DMS114 treated with DMSO at 0.1 percent for 48 hours (cell line): Measurements from ENCODE around the gene FSCB.
"Not testable (repeated sequence)": the region's sequence is repeated elsewhere in the genome, so short reads cannot be mapped to it uniquely, and the experiment has no call there.

Source experiments
- DNase-seq: peaks from one replicate; lab custom pipeline; 2025; ENCODE audit not compliant: unreplicated experiment; lab: John Stamatoyannopoulos, UW

Gene FSCB, protein sequence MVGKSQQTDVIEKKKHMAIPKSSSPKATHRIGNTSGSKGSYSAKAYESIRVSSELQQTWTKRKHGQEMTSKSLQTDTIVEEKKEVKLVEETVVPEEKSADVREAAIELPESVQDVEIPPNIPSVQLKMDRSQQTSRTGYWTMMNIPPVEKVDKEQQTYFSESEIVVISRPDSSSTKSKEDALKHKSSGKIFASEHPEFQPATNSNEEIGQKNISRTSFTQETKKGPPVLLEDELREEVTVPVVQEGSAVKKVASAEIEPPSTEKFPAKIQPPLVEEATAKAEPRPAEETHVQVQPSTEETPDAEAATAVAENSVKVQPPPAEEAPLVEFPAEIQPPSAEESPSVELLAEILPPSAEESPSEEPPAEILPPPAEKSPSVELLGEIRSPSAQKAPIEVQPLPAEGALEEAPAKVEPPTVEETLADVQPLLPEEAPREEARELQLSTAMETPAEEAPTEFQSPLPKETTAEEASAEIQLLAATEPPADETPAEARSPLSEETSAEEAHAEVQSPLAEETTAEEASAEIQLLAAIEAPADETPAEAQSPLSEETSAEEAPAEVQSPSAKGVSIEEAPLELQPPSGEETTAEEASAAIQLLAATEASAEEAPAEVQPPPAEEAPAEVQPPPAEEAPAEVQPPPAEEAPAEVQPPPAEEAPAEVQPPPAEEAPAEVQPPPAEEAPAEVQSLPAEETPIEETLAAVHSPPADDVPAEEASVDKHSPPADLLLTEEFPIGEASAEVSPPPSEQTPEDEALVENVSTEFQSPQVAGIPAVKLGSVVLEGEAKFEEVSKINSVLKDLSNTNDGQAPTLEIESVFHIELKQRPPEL

DNA sequence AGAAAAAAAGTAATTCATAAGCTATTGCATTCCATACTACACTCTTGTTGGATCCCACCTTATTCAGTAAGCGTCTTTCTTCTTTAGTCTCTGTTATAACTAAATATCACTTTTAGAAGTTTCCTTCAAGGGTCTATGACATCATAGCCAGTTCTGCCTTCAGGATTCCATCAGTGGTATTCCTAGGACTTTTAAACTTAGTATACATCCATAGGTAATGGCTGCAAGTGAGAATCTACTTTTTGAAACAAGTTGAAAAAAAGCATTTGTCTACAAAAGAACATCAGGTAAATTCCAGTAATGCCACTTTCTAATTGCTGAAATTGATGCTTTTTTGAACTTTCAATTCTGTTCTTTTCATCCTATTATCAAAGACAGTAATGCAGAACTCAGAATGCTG lies at the start of gene FSCB:
FSCB (minus strand) TSS at position 101 of the 400 bp plus-strand sequence. CDS start 296 bp downstream, outside the sequence.
- DNase-seq = no peak

DNA sequence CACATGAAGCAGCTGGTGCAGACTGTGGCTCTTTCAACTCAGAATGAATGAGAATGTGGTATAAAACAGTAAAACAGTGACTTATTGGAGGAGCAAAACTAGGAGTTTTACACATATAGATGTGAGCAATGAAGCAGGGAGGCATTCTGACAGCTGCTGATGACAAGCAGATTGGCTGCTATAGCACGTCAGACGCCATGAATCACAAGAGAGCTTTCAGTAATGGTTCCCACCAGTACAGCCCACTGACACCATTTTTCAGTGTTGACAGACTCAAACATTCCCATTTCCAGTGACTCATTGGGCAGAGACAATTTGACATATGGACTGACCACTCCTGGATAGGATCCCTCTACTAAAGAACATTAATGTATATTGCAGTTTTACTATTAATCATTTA lies 24.6 kb upstream of the FSCB start:
- no peak for DNase-seq

DNA sequence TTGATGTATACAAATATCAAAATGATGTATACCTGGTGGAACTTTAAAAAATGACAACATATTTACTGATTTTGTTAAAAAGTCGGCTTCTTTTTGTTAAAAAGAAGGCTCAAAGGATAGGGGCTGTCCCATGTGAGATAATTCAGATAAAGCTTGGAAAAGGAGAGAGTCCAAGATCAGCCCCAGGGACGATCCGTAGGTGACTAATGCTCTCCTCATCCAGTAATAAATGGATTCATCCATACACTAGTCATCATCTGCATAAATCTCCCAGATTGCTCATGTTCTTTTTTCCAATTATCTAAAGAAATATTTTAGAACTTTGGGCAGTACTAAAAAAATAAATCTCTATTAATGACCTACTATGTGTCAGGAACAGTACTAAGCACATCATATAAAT lies 23.4 kb upstream of the FSCB start:
- DNase-seq = no peak

DNA sequence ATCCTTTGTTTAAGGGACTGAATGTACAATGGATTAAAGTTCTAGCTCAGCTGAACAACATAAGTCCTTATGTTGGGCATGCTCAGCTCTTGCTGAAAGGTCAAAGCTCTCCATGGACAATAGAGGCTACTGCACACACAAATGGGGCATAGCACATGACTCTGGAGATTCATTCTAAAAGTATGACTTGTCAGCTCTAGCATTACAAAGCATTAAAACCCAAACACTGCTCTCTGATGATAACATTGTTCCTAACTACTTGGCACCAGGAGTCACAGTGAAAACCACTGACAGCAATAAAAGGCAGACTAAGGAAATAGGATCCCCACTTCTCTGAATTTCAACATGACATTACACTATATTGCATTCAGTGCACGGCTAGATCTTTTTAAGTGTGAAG lies 21.9 kb upstream of the FSCB start:
- no peak for DNase-seq

DNA sequence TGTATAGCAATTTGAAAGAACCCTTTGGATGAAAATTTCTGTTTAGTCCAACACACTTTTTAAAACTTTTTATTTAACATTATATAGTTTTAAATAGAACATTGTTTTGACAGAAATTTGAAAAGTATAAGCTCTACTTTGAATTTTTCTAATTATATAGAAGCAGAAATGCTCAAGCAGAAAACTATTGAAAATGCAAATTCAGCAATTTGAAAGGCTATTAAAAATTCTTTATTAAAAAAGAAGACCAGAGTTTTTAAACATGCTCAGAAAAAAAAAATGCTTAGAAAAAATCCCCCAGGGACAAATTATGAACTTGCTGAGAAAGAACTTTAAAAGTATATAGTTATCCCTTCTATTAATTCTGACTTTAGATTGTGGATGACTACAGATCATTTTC lies 21.1 kb upstream of the FSCB start:
- no peak for DNase-seq

DNA sequence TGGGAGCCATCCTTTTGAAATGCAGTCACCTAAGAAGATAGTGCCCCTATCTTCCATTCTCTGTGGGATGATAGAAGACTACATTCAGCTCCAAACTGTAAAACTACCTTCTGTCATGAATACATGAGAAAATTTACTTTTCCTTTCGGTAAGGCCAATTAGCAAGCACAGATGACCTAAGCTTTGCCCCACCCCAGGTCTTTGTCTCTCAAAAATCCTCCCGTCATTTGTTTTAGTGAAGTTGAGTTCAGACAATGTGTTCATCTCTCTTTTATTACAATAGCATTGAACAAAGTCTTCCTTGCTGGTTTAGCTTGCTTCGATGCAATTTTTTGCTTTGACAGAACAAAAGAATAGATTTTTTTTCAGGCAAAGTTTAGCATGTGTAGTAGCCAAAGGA lies 18.2 kb upstream of the FSCB start:
- no peak for DNase-seq

DNA sequence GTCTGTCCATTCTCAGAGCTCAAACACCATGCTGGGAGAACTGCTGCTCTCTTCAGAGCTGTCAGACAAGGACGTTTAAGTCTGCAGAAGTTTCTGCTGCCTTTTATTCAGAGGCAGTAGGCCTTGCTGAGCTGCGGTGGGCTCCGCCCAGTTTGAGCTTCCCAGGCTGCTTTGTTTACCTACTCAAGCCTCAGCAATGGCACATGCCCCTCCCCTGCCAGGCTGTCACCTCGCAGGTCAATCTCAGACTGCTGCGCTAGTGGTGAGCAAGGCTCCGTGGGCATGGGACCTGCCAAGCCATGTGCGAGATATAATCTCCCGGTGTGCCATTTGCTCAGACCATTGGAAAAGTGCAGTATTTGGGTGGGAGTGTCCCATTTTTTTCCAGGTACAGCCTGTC lies 8.6 kb upstream of the FSCB start:
- DNase-seq = not testable (repeated sequence)

DNA sequence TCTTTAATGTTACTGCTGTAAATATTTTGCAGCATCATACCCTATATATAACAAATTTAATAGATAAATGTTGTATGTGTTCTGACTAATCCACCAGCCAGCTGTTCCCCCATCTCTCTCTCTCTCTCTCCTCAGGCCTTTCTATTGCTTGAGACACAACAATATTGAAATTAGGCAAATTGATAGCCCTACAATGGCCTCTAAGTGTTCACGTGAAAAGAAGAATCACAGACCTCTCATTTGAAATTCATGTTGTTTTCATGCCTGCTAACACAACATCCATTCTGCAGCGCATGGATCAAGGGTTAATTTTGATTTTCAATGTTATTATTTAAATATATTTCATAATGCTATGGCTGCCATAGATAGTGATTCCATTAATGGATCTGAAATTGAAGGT lies 1.8 kb upstream of the FSCB start:
- no peak for DNase-seq

DNA sequence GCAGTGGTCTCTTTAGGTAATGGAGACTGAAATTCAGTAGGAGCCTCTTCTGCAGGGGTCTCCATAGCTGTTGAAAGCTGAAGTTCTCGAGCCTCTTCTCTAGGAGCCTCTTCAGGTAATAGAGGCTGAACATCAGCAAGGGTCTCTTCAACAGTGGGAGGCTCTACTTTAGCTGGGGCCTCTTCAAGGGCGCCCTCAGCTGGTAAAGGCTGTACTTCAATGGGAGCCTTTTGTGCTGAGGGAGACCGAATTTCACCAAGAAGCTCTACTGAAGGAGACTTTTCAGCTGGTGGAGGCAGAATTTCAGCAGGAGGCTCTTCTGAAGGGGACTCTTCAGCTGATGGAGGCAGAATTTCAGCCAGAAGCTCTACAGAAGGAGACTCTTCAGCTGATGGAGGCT lies 1.5 kb downstream of the FSCB start:
- DNase-seq = no peak

DNA sequence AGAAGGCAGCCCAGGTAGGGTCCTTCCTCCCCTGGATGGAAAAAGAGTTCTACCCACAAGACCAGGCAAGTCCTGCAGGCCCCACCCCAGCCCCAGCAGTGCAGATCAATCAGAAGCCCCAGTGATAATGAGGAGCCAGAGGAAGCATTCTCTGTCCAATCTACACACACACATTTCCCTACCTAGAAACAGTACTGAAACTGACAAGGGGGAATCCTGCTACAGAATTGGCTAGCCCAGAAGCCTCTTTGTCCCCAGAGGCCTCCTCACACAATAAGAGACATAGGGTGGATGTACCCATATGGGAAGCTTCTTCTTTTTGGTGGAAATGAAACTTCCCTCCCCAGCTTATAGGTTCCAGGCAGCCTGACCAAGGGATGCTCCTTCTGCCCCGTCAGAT lies 9.9 kb downstream of the FSCB start:
- DNase-seq = no peak

DNA sequence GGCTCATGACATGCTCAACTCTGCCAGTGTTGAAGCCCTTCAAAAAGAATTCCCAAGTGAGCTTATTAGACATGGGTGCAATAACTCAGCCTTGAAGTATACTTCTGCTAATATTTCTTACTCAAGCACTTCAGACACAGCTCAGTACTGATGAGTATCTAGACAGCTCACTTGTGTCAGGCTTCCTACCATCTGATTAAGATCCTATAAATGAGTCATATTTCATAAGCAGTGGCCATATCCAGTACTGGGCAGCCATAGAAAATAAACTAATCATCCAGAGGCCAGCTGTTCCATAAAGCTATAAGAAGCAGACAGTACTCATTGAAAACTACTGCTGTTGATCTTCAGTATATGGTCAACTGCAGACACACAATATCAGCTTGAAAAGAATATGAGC lies 12.9 kb downstream of the FSCB start:
- no peak for DNase-seq

DNA sequence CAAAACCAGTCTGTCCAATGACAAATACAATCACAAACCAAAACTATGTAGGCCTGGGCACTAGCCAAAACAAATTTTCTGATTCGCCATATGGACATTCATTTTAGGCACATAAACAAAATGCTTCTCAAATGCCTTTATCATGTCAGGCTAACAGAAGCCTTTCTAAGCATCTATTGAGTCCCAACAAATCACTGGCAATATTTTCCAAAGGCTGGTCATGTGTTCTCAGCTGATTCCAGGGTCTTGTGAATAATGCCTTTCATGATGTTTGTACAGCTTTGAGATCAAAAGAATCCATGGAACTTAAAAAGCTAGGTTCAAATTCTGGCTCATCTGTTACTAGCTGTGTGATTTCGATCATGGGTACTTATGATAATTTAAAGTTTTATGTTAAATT lies 16.1 kb downstream of the FSCB start:
- no peak for DNase-seq

DNA sequence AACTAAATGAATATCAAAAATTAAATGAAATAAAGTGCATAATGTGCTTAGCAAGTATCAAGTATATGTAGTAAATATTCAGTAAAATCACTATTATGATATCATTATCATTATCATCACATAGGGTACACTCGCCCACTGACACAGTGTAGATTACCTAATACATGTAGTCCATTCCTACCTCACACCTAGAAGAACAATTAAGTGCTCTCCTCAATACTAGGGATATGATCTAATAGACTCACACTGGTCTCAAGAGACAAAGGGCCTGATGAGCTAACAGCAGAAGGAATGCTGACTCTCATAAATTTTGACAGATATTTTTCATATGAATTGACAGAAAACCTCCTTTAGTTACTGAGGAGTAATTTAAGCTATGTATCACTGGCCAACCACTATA lies 29.1 kb downstream of the FSCB start:
- DNase-seq = no peak

DNA sequence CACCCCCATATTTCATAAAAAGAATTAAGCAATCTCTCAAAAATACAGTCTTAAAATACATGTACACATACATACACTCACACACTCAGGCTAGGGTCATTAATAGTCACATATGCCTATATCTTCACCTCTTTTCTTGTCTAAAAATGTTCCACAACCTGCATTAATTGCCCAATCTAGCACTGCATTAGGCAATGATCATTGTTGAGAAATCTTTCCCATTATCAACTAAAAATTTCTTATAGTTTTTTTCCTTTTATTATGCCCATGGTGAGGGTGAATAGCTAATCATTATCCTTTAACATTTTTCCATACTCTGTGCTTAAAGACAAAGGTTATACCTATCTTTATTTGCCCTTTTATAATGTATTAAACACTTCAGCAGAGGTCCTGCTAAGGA lies 38.3 kb downstream of the FSCB start:
- DNase-seq = no peak

DNA sequence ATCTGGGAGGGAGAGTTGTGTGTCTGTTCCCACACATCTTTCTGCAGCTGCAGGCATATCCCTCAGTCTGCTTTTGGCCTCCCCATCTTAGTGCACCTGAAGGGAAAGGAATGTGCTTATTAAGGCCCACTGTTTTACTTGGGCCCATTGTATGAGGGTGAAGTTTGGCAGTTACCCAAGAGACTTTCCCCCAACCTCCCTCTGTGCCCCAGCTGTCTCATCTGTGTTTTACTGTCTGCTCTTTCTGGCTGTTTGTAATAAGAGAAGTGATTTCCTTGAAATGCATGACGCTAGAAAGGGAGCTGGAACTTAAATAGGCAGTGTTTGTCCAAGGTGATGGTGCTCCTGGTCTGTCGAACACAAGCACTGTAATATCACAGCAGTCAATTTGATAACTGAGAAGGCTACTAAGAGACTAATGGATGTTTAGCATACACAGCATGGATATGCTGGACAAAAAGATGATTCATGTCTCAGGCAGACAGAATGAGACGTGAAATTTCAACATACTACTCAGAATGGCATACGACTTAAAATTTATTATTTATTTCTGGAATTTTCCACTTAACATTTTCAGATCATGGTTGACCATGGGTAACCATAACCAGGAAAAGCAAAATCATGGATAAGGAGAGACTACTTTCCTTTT lies 43.6 kb downstream of the FSCB start:
- no peak for DNase-seq

DNA sequence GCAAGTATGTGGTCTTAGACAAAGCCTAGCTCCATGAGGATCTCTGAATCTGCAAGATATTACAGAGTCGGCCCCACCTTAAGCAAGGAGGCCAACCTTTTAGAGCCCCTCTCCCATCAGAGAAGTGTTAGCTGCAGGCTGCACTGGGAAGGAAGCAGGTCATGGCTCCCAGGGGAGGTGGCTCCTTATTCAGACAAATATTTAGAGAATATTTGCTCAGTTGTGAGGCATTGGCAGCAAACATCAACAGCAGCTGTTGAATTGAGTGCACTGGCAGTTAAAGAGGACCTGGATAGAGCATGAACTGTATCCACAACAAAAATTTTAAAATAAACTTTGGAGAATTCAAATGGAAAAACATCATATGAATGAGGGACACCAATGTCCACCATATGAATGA lies 44.7 kb downstream of the FSCB start:
- DNase-seq = no peak

DNA sequence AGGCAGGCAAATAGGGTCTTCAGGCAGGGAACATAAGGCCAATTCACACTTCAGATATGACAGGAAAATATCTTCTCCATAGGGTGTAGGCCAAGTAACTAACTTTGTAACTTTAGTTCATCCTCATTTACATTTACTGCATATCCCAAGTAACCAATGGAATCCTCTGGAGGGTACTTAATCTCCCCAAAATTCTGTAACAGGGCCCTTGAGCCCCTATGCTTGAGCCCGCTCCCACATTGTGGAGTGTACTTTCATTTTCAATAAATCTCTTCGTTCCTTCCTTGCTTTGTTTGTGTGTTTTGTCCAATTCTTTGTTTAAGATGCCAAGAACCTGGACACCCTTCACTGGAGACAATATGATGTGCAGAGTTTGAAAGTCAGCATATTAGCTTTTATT lies 45.3 kb downstream of the FSCB start:
- no peak for DNase-seq
